Mesenchymal stem cell (in vitro differentiated cells and primary cell): ENCODE results near the gene WDTC1.
A peak's percentile ranks its signal among the peaks of the same experiment; 100 is the strongest.

Experiments used
- DNase-seq: peaks from one replicate; pipeline ENCODE4 v3.0.0-alpha.2; 2013
- H2AFZ ChIP-seq: one replicate; pipeline ENCODE4 v1.6.1; 2013; ENCODE audit warnings: low read depth, mild to moderate bottlenecking, control low read depth, inconsistent platforms, low read length, moderate library complexity
- H2AK5ac ChIP-seq: 2 replicates; pipeline ENCODE4 v1.6.1; 2013; ENCODE audit warnings: low read length, moderate library complexity, mild to moderate bottlenecking, inconsistent platforms; ENCODE audit not compliant: severe bottlenecking
- H2BK120ac ChIP-seq: one replicate; pipeline ENCODE4 v1.6.1; 2013; ENCODE audit warnings: low read depth, mild to moderate bottlenecking, inconsistent platforms, low read length, moderate library complexity
- H2BK12ac ChIP-seq, 2 experiments: one replicate each; pipeline ENCODE4 v1.6.1; 2013; ENCODE audit warnings: inconsistent platforms in 2 of 2, low read length in 2 of 2, mild to moderate bottlenecking in 2 of 2, moderate library complexity in 2 of 2, control low read depth in 1 of 2
- H2BK15ac ChIP-seq: one replicate; pipeline ENCODE4 v1.6.1; 2013; ENCODE audit warnings: mild to moderate bottlenecking, low read depth, inconsistent platforms; ENCODE audit not compliant: poor library complexity, severe bottlenecking
- H2BK5ac ChIP-seq: 2 replicates; pipeline ENCODE4 v1.6.1; 2013; ENCODE audit warnings: low read depth, mild to moderate bottlenecking, low read length, control low read depth, inconsistent platforms; ENCODE audit not compliant: poor library complexity, severe bottlenecking
- H3K14ac ChIP-seq, 2 experiments: one replicate each; pipeline ENCODE4 v1.6.1; 2013; ENCODE audit warnings: inconsistent platforms in 2 of 2, low read length in 2 of 2, control low read depth in 1 of 2, mild to moderate bottlenecking in 1 of 2, moderate library complexity in 1 of 2
- H3K18ac ChIP-seq, 2 experiments: one replicate each; pipeline ENCODE4 v1.6.1; 2013; ENCODE audit warnings: inconsistent platforms in 2 of 2, low read length in 2 of 2, control low read depth in 1 of 2, low read depth in 1 of 2, mild to moderate bottlenecking in 1 of 2
- H3K23ac ChIP-seq, 2 experiments: one replicate each; pipeline ENCODE4 v1.6.1; 2013; ENCODE audit warnings: inconsistent platforms in 2 of 2, low read length in 2 of 2, mild to moderate bottlenecking in 2 of 2, moderate library complexity in 2 of 2, control low read depth in 1 of 2
- H3K27ac ChIP-seq: 2 replicates; pipeline ENCODE4 v1.5.1; 2013; ENCODE audit warnings: mild to moderate bottlenecking, moderate library complexity, low read length, control low read depth, inconsistent platforms; ENCODE audit not compliant: poor library complexity, severe bottlenecking
- H3K27me3 ChIP-seq, 2 experiments: 2 replicates each; pipeline versions ENCODE4 v1.6.1 to v1.7.0; 2013; ENCODE audit warnings: low read length in 2 of 2, mild to moderate bottlenecking in 2 of 2, moderate library complexity in 2 of 2, control low read depth in 1 of 2, inconsistent platforms in 1 of 2; ENCODE audit not compliant: control insufficient read depth in 1 of 2, insufficient read depth in 1 of 2
- H3K36me3 ChIP-seq, 2 experiments: 2 replicates each; pipeline versions ENCODE4 v1.6.1 to v1.7.0; 2013; ENCODE audit warnings: low read length in 2 of 2, control low read depth in 1 of 2, inconsistent platforms in 1 of 2, low read depth in 1 of 2, mild to moderate bottlenecking in 1 of 2; ENCODE audit not compliant: insufficient read depth in 2 of 2, control insufficient read depth in 1 of 2
- H3K4ac ChIP-seq, 2 experiments: one replicate each; pipeline ENCODE4 v1.6.1; 2013; ENCODE audit warnings: inconsistent platforms in 2 of 2, low read length in 2 of 2, mild to moderate bottlenecking in 2 of 2, moderate library complexity in 2 of 2, control low read depth in 1 of 2, low read depth in 1 of 2
- H3K4me1 ChIP-seq: 2 replicates; pipeline ENCODE4 v1.6.1; 2013; ENCODE audit warnings: low read depth, low read length, control low read depth; ENCODE audit not compliant: control insufficient read depth, insufficient read depth
- H3K4me2 ChIP-seq: 2 replicates; pipeline ENCODE4 v1.6.1; 2013; ENCODE audit warnings: low read length, mild to moderate bottlenecking, inconsistent platforms; ENCODE audit not compliant: poor library complexity, severe bottlenecking
- H3K4me3 ChIP-seq, 2 experiments: 2 replicates each; pipeline versions ENCODE4 v1.5.1 to v1.7.0; 2013; ENCODE audit warnings: low read length in 2 of 2, mild to moderate bottlenecking in 2 of 2, control low read depth in 1 of 2, low read depth in 1 of 2; ENCODE audit not compliant: insufficient read depth in 1 of 2
- H3K79me1 ChIP-seq: replicated peaks from 2 replicates; pipeline ENCODE4 v1.6.1; 2013; ENCODE audit warnings: mild to moderate bottlenecking, control low read depth, low read length, inconsistent platforms; ENCODE audit not compliant: poor library complexity, severe bottlenecking
- H3K9ac ChIP-seq: 2 replicates; pipeline ENCODE4 v1.7.0; 2013; ENCODE audit warnings: mild to moderate bottlenecking, low read length, moderate library complexity
- H3K9me3 ChIP-seq: 2 replicates; pipeline ENCODE4 v1.7.0; 2013; ENCODE audit warnings: mild to moderate bottlenecking, low read length; ENCODE audit not compliant: control insufficient read depth
- H4K8ac ChIP-seq: one replicate; pipeline ENCODE4 v1.6.1; 2013; ENCODE audit warnings: inconsistent platforms, mild to moderate bottlenecking, low read length, moderate library complexity
- H4K91ac ChIP-seq: one replicate; pipeline ENCODE4 v1.6.1; 2013; ENCODE audit warnings: mild to moderate bottlenecking, low read length, inconsistent platforms
- WGBS: methylation state at CpG from one replicate; pipeline ENCODE4 v1.1.7; 2013; ENCODE audit warnings: mixed read lengths; 5-methylcytosine and 5-hydroxymethylcytosine counted together

WDTC1 gene

DNA sequence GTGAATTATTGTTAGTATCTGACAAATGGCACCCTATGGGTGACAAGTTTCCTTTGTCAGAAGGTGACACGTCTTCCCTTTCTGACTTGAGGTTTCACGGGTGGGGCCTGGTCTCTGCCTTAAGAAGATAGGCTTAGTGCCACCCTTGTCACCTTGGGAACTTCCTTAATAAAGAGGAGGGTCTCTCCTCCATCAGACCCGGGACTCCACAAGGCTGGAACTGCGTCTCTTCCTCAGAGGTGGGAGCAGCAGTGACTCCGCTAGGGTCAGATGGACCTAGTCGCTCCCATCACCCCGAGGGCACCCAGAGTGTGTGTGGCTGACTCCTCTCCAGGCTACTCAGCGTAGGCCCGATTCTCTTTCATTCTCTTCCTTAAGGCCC is 774 bp upstream of the WDTC1 start:
- Histone ChIP-seq H3K4ac (peak overlapping the region; percentile 61 to 73), H2AK5ac (no peak overlapping the region), H3K4me2 (peak overlapping the region; percentile 59), H2AFZ (peak overlapping the region; percentile 98), H3K23ac (no peak overlapping the region), H3K4me3 (peak overlapping the region in 1 of 2 experiments; percentile 68), H2BK12ac (peak overlapping the region in 1 of 2 experiments; percentile 3), H3K27me3 (no peaks in the 10 kb centered on the region), H4K8ac (peak overlapping the region; percentile 98), H3K4me1 (peaks cover 4% of the 10 kb centered on the region), H3K79me1 (peaks cover 9% of the 10 kb centered on the region), H4K91ac (peak overlapping the region; percentile 70), H3K27ac (no peak overlapping the region), H2BK15ac (peak overlapping the region; percentile 71), H3K14ac (no peak overlapping the region), H3K9ac (peak overlapping the region; percentile 81), H3K9me3 (no peaks in the 10 kb centered on the region), H3K36me3 (no peaks in the 10 kb centered on the region), H3K18ac (peak overlapping the region; percentile 48 to 77), H2BK120ac (no peak overlapping the region), H2BK5ac (no peak overlapping the region)
- 87% methylated on average over 9 of the region's 9 CpGs for WGBS
- DNase-seq = no peak

- Histone ChIP-seq H3K4ac (no peak overlapping the region), H2BK15ac (no peak overlapping the region)
- WGBS = 61% methylated on average over 7 of the region's 7 CpGs
These were observed 1.4 kb downstream of the WDTC1 start for GRCh38 chr1:27235827-27236226.

GRCh38 chr1:27237112-27237511 is 2.7 kb downstream of the WDTC1 start:
- no peak overlapping the region for H3K4me3 ChIP-seq
- no peak overlapping the region for H3K27ac ChIP-seq
- no peak overlapping the region for H2AFZ ChIP-seq
- no peak overlapping the region for H2AK5ac ChIP-seq
- H4K91ac ChIP-seq = no peak overlapping the region
- no peak overlapping the region for H2BK12ac ChIP-seq
- H3K79me1 ChIP-seq = peaks cover 24% of the 10 kb centered on the region
- H3K36me3 ChIP-seq = no peaks in the 10 kb centered on the region
- no peak overlapping the region for H3K4ac ChIP-seq
- H3K4me1 ChIP-seq = peaks cover 4% of the 10 kb centered on the region
- no peak overlapping the region for H4K8ac ChIP-seq
- no peak overlapping the region for H2BK5ac ChIP-seq
- H3K9ac ChIP-seq = no peak overlapping the region
- H3K9me3 ChIP-seq = no peaks in the 10 kb centered on the region
- no peak overlapping the region for H3K14ac ChIP-seq
- H3K4me2 ChIP-seq = no peak overlapping the region
- H2BK120ac ChIP-seq = no peak overlapping the region
- no peak for DNase-seq
- H3K23ac ChIP-seq = no peak overlapping the region
- no peak overlapping the region for H2BK15ac ChIP-seq
- H3K27me3 ChIP-seq = no peaks in the 10 kb centered on the region
- no peak overlapping the region for H3K18ac ChIP-seq
- WGBS = 92% methylated on average over 2 of the region's 4 CpGs

More at GRCh38 chr1:27235827-27236226, 1.4 kb downstream of the WDTC1 start:
- Histone ChIP-seq H3K23ac (no peak overlapping the region), H2BK5ac (no peak overlapping the region), H3K79me1 (peaks cover 20% of the 10 kb centered on the region), H3K9me3 (no peaks in the 10 kb centered on the region), H2BK12ac (no peak overlapping the region), H3K4me2 (peak overlapping the region; percentile 78), H3K4me1 (peaks cover 4% of the 10 kb centered on the region), H2AK5ac (no peak overlapping the region), H3K18ac (no peak overlapping the region), H3K27ac (no peak overlapping the region), H3K4me3 (peak overlapping the region in 1 of 2 experiments; percentile 84), H3K36me3 (no peaks in the 10 kb centered on the region), H3K9ac (peak overlapping the region; percentile 81), H4K8ac (no peak overlapping the region), H4K91ac (no peak overlapping the region), H2AFZ (no peak overlapping the region), H3K14ac (no peak overlapping the region), H2BK120ac (no peak overlapping the region), H3K27me3 (no peaks in the 10 kb centered on the region)
- peak; percentile 52 for DNase-seq

DNA sequence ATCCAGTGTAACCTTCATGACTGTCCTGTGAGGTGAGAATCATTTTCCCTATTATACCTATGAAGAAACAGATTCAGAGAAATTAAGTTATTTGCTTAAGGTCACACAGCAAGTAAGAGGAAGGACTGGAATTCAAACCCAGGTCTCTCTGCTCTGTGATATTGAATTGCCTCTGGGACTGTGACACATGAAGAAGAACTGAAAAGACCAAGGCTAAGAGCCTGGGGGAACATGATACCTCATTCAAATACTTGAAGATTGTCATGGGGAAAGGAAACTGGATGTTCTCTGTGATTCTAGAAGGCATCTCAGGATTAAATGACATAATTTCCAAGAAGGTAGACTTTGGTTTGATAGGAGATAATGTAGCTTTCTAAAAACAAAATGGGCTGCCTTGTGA is 3.6 kb downstream of the WDTC1 start:
- H2AK5ac ChIP-seq = no peak overlapping the region
- H3K4me2 ChIP-seq = no peak overlapping the region
- DNase-seq = no peak
- no peaks in the 10 kb centered on the region for H3K36me3 ChIP-seq
- no peak overlapping the region for H2AFZ ChIP-seq
- no peak overlapping the region for H3K27ac ChIP-seq
- H2BK5ac ChIP-seq = no peak overlapping the region
- H2BK15ac ChIP-seq = no peak overlapping the region
- H3K4ac ChIP-seq = no peak overlapping the region
- peaks cover 30% of the 10 kb centered on the region for H3K79me1 ChIP-seq
- H2BK120ac ChIP-seq = no peak overlapping the region
- H3K4me3 ChIP-seq = no peak overlapping the region
- H3K4me1 ChIP-seq = peaks cover 4% of the 10 kb centered on the region
- H4K91ac ChIP-seq = no peak overlapping the region
- no peaks in the 10 kb centered on the region for H3K27me3 ChIP-seq
- H3K18ac ChIP-seq = no peak overlapping the region
- H3K9me3 ChIP-seq = no peaks in the 10 kb centered on the region
- H3K9ac ChIP-seq = no peak overlapping the region
- no peak overlapping the region for H2BK12ac ChIP-seq
- no peak overlapping the region for H4K8ac ChIP-seq
- no peak overlapping the region for H3K23ac ChIP-seq
- no peak overlapping the region for H3K14ac ChIP-seq
